NT2/D1 (cell line): Measurements from ENCODE around the gene ZBTB22.

Experiments
- SUZ12 ChIP-seq: IDR thresholded peaks from 2 replicates; pipeline ENCODE4 v1.6.1; 2011; ENCODE audit not compliant: insufficient read length, insufficient read depth; ENCODE audit errors: extremely low read depth
- YY1 ChIP-seq: IDR thresholded peaks from 2 replicates; pipeline ENCODE4 v1.6.1; 2011; ENCODE audit not compliant: insufficient read length, insufficient read depth
- ZNF274 ChIP-seq: IDR thresholded peaks from 2 replicates; pipeline ENCODE4 v1.6.1; 2011; ENCODE audit warnings: mild to moderate bottlenecking, low read depth, low read length

DNA sequence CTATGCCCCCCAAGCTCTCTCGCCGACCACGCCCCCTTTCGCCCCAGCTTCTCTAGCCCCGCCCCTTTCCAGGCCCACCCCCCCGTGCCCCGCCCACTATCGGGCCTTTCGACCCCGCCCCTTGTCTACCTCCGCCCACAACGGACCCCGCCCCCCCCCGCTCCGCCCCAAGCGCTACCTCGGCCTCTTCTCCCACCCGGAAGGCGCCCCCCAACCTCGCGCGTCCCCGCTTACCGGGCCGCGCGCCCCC is 200 bp downstream of the ZBTB22 start:
- TF ChIP-seq ZNF274 (no peak), YY1 (no peak), SUZ12 (no peak)
